Activated CD8-positive, alpha-beta memory T cell treated with anti-CD3 and anti-CD28 coated beads for 4 hours (primary cell): ENCODE results near the gene PSMB9.
"Not testable (repeated sequence)": the region's sequence is repeated elsewhere in the genome, so short reads cannot be mapped to it uniquely, and the experiment has no call there.

Experiments
- DNase-seq, 2 donors: peaks; one replicate each; pipeline ENCODE4 v3.0.0-alpha.2; 2020; ENCODE audit warnings: low read depth in 2 of 2

Gene PSMB9

GRCh38 chr6:32860674-32861073 lies 6.7 kb downstream of the PSMB9 start:
- DNase-seq: no peak

- DNase-seq: no peak
Measured at GRCh38 chr6:32862725-32863124, 8.7 kb downstream of the PSMB9 start.

GRCh38 chr6:32865724-32866443 lies 11.9 kb downstream of the PSMB9 start:
- DNase-seq: no peak

GRCh38 chr6:32867022-32867477 lies 13.1 kb downstream of the PSMB9 start:
- no peak for DNase-seq

- no peak for DNase-seq
Measured at GRCh38 chr6:32867554-32868256, 13.7 kb downstream of the PSMB9 start.

GRCh38 chr6:32868257-32868788 lies 14.3 kb downstream of the PSMB9 start:
- peak; percentile 74 to 76 for DNase-seq

GRCh38 chr6:32873947-32874346 lies 20.0 kb downstream of the PSMB9 start:
- DNase-seq: not testable (repeated sequence)

- no peak for DNase-seq
Measured at GRCh38 chr6:32876603-32877002, 22.6 kb downstream of the PSMB9 start.

- no peak for DNase-seq
Measured at GRCh38 chr6:32879691-32880090, 25.7 kb downstream of the PSMB9 start.

- not testable (repeated sequence) for DNase-seq
Measured at GRCh38 chr6:32880962-32881361, 27.0 kb downstream of the PSMB9 start.

GRCh38 chr6:32882879-32883250 lies 28.9 kb downstream of the PSMB9 start:
- DNase-seq: no peak

GRCh38 chr6:32883789-32884188 lies 29.8 kb downstream of the PSMB9 start:
- DNase-seq: no peak

- no peak for DNase-seq
Measured at GRCh38 chr6:32885698-32886286, 31.8 kb downstream of the PSMB9 start.

- no peak for DNase-seq
Measured at GRCh38 chr6:32886681-32887383, 32.8 kb downstream of the PSMB9 start.

GRCh38 chr6:32887616-32888015 lies 33.6 kb downstream of the PSMB9 start:
- DNase-seq: no peak

GRCh38 chr6:32888576-32888975 lies 34.6 kb downstream of the PSMB9 start:
- no peak for DNase-seq

- DNase-seq: no peak
Measured at GRCh38 chr6:32889533-32889932, 35.5 kb downstream of the PSMB9 start.

GRCh38 chr6:32890831-32891230 lies 36.8 kb downstream of the PSMB9 start:
- no peak for DNase-seq

- peak; percentile 86 to 91 for DNase-seq
Measured at GRCh38 chr6:32894085-32895005, 40.4 kb downstream of the PSMB9 start.

GRCh38 chr6:32895006-32895345 lies 41.0 kb downstream of the PSMB9 start:
- DNase-seq: no peak

- no peak for DNase-seq
Measured at GRCh38 chr6:32903952-32904351, 50.0 kb downstream of the PSMB9 start.
